GM21381 (cell line): ENCODE measurements around the gene STX1B.
"Not testable (repeated sequence)": the region's sequence is repeated elsewhere in the genome, so short reads cannot be mapped to it uniquely, and the experiment has no call there.

Experiments used
- ATAC-seq: cut with Tn5 transposase; IDR thresholded peaks from one replicate; pipeline ENCODE4 v1.9.1; 2021; ENCODE audit warnings: mild to moderate bottlenecking, moderate library complexity; ENCODE audit not compliant: unreplicated experiment

STX1B gene

DNA sequence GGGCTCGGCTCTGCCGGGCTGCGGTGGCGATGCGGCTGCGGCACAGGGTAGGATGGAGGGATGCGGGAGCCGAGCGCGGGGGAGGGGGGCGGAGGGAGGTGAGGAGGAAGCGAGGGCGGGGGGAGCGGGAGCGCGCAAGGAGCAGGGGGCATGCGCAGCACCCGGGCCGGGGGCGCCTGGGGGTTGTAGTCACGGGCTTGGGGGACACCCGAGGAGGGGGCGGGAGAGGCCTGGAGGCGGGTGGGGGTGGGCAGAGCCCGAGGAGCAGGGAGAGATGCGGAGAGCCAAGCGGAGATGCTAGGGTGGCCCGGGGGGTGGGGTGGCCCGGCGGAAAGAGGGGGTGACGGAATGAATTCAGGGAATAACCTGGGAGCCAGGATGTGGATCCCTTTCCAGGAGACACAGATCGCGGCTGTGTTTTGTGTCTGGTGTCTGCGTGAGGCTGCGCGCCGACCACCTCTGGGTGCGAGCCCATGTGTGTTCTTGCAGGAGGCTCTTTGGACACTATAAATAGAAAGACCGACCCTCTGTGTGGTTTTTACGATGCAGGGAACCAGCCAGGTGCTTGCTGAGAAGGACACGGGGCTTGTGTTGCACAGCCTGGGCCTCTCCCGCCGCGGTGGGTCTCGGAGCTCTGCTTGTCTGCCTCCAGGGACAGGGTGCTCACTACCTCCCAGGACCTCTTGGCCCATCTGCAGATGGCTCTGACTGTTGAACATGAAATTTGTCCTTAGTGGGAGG lies at the start of gene STX1B:
STX1B (minus strand) TSS at position 54 of the 741 bp plus-strand sequence. CDS start 242 bp downstream, outside the sequence.
- ATAC-seq = no peak

DNA sequence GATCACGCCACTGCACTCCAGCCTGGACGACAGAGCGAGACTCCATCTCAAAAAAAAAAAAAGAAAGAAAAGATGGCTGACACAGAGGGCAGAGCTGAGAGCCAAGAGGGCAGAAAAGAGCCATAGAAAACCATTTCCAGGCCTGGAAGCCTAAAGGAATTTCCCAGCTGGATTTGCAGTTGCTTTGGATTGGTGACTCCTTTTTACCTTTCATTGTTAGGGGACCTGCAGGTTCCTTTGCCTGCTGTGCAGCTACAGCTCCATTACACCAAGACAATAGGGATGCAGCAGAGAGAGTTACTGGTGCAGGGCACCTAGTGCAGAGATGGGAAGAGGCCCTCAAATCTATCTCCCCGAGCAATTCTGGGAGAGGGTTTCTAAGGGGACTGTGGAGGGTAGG lies 45.2 kb upstream of the STX1B start:
- ATAC-seq = no peak

DNA sequence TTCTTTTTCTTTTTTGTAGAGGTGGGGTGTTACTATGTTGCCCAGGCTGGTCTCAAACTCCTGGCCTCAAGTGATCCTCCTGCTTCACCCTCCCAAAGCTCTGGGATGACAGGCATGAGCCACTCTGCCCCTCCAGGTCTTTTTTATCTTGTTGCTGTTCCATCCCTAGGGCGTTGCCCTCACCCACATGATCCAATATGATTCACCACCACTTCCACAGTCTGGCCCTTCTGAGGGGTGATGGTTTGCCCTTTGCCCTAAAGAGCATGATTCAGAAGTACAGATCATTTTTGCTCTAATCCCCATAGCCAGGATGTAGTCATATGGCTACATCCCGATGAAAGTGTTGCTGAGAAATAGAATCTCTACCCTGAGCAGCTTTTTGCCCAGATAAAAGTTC lies 41.7 kb upstream of the STX1B start:
- ATAC-seq = no peak

- no peak for ATAC-seq
These were observed 40.0 kb upstream of the STX1B start for GRCh38 chr16:31050280-31051030.

- ATAC-seq = no peak
These were observed 33.6 kb upstream of the STX1B start for GRCh38 chr16:31043898-31044481.

DNA sequence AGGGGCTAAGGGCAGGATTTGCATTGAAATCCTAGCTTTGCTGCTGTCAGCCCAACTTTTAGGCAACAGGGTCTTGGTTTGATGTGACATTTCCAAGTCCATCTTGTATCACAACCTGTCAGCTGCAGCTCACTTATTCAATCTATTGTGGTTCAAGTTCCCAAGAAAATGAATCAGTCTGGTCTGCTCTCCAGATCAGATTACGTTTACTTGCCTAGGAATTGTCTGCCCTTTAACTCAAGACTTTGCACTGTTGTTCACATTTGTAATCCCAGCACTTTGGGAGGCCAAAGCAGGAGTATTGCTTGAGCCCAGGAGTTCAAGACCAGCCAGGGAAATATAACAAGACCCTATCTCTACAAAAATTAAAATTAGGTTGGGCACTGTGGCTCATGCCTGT lies 32.9 kb upstream of the STX1B start:
- ATAC-seq = no peak

DNA sequence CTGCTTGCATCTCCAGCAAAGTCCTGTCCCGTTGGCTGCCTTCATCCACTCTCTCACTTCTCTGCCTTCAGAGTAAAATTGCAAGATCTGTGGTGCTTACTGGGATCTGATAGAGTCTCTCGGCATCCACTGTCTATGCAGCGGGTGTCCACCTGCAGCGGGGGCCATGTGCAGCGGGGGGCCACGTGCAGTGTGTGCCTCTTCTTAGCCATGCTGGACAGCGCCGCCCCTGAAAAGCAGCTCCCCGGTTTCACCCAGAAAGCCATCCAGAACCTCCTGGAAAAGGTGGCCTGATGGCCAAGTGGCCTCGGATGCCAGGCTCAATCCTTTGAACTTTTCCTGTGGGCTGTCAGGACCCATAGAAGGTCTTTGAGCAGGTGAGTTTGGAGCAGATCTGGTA lies 32.4 kb upstream of the STX1B start:
- ATAC-seq = no peak

DNA sequence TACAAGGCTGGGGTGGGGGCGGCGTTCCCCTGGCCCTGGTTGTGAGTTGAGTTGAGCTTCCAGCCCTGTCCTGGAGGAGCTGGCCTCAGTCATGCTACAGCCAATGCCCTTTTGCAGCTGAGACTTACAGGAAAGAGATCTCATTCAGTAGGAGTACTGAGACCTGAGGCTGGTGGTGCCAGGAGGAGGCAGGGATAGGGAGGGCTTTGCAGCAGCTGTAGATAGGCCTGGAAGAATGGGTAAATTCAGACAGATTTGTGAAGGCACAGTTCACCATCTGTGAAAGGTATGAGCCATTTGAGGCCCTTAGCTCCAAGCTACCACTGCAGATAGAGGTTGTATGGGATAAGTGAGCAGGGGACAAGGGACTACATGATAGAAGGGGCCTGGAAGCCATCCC lies 28.6 kb upstream of the STX1B start:
- ATAC-seq = no peak

DNA sequence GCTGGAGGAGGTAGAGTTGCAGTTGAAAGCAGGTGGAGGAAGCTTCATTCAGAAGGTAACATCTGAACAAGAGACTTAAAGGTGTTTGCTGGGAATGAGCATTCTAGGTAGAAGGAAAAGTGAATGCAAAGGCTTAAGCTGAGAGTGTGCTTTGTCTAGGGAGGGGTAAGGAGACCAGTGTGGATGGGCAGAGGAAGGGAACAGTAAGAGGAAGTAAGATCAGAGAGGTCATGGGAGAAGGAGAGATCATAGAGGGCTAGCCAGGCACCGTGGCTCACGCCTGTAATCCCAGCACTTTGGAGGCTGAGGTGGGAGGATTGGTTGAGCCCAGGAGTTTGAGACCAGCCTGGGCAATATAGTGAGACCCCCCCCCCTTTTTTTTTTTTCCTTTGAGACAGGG lies 26.3 kb upstream of the STX1B start:
- no peak for ATAC-seq

DNA sequence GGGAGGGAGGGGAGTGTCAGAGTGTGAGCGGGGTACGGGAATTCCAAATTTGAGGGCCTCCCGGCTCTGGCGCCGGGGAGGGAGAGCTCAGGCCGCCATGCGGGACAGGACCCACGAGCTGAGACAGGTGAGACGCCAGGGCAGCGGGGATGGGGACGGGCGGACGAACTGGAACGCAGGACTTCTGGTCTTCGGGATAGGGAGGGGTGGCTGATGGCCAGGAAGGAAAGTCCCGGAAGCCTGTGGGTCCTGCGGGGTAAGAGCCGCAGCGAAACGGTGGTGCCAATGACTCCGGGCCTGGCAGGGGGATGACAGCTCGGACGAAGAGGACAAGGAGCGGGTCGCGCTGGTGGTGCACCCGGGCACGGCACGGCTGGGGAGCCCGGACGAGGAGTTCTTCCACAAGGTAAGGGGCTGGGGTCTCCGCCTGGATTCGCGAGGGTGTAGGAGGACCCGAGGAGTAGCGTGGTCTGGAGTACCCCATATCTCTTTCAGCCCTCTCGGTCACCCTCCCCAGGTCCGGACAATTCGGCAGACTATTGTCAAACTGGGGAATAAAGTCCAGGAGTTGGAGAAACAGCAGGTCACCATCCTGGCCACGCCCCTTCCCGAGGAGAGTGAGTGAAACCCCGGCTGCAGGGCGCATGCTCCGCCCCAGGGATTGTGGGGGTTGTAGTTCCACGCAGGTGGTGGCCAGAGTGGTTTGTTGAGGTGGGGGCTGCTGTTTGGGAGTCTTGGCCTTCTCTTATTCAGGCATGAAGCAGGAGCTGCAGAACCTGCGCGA lies 23.5 kb upstream of the STX1B start:
- peak; percentile 39 for ATAC-seq

DNA sequence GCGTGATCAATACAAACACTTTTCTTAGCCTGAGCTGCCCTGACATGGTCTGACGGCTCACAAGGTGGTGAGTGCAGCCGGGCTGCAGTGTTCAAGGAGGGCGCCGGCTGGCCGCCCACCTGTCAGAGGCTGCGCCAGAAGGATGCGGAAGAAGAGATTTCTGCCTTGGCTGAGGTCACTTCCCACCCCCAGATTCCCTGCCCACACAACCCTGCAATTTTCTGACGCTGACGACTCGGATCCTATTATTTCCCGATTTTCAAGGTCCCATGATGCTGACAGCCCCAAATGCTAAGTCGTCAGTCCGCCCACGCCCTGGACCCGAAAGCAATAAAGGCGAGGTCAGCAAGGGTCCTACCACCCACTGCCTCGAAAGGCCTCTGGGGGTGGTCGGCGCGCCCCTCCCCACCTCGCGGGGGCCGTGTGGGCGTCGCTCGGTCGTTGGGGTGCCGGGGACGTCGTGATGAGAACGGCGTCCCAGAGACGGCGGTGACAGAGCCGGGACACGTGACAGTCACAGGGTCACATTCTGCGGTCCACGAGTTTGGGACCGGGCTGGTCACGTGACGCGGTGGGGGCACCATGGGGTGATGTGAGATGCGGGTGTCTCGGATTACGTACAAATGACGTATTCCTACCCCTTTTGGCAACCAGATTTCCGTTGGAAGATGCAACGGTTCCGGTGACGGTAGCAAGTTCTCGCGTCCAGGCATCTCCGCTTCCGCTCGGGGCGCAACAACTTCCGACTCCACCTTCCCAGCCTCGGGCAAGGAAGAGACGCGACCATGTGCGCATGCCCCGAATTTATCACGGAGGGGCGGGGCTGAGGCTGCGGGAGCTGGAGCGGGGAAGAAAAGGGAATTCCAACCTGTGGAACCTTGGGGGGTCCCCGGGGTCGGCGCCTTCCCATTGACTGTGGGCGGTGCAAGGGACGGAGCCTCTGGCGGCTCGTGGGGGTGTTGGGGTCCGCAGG lies 22.6 kb upstream of the STX1B start, which contains the start of gene STX4:
STX4 (plus strand) TSS at position 823 of the 973 bp plus-strand sequence. CDS start 248 bp downstream, outside the sequence.
- ATAC-seq = peak; percentile 79

DNA sequence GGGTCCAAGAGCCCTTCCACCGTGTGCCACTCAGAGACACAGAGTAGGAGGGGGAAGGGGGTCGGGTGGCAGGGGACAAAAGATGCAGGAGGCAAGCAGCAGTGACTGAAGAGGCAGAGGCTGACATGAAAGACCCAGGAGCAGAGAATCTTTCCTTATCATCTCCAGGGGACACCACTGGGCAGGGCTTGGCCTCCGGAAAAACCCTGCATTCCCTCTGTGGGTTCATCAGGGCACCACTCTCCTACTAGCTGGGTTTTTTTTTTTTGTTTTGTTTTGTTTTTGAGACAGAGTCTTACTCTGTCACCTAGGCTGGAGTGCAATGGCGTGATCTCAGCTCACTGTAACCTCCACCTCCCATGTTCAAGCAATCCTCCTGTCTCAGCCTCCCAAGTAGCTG lies 20.8 kb upstream of the STX1B start:
- ATAC-seq = no peak

DNA sequence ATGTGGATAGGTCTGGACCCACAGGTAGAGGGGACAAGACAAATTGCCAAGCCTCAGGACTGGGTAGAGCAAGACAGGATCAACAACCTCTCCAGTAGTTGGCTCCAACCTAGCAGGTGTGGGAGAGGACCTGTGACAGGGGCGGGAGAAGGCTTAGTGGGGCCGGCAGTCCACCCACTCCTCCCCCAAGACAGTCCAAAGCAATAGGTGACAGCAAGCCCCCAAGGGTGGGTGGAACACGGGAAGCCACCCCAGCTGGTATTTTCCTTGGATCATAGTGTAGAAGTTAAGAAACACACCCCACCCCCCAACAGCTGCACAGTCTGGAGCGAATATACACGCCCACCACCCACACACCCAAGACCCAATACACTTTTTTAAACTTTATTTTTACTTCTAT lies 18.8 kb upstream of the STX1B start:
- no peak for ATAC-seq

DNA sequence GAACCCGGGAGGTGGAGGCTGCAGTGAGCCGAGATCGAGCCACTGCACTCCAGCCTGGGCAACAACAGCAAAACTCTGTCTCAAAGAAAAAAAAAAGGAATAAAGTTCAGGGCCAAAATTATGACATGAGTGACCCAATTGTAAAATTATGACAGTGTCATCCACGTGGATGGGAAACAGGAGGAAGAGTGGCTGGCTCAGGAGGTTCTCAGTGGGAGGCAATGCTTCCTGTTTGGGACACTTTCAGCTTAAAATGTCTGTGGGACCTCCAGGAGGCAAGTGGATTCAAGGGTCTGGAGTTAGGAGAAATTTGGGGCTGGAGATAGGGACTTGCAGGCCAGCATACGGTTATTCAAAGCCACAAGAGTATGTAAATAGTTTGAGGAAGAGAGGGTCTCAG lies 14.9 kb upstream of the STX1B start:
- no peak for ATAC-seq

- no peak for ATAC-seq
These were observed 13.3 kb upstream of the STX1B start for GRCh38 chr16:31023627-31024226.

- no peak for ATAC-seq
These were observed 12.8 kb upstream of the STX1B start for GRCh38 chr16:31023252-31023602.

GRCh38 chr16:31022544-31023251 lies 12.3 kb upstream of the STX1B start:
- no peak for ATAC-seq

DNA sequence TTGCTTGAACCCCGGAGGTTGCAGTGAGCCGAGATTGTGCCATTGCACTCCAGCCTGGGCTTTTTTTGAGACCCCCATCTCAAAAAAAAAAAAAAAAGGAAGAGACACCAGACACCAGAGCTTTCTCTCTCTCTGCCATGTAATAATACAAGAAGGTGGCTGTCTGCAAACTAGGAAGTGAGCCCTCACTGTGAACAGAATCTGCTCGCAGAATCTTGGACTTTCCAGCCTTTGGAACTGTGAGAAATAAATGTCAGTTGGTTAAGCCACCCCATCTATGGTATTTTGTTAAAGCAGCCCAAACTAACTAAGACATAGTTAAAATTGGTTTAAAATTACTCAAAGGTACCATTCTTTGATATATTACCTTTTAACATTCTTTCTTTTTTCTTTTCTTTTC lies 10.1 kb upstream of the STX1B start:
- ATAC-seq = no peak

DNA sequence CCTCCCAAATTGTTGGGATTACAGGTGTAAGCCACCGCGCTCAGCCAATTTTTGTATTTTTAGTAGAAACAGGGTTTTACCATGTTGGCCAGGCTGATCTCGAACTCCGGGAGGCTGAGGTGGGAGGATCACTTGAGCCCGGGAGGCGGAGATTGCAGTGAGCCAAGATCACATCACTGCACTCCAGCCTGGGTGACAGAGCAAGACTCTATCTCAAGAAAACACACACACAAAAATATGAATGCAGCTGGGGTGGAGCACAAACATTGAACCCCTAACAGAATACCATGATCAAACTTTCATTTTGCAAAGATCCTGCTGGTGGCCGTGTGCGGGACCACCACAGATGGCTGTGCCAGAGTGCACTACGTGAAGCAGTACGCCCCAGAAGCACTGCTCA lies 7.3 kb upstream of the STX1B start:
- ATAC-seq = not testable (repeated sequence)
